ENCODE measurements around the gene EIF4B.

Gene EIF4B

GRCh38 chr12:53069621-53070410 lies 63.6 kb downstream of the EIF4B start:
- DNase-seq (ENCODE audit: low read depth, low spot score), result no peak

GRCh38 chr12:53070877-53071492 lies 64.7 kb downstream of the EIF4B start:
- no peak for DNase-seq (ENCODE audit: low read depth, low spot score)

- no peak for DNase-seq (ENCODE audit: low read depth, low spot score)
Observed at GRCh38 chr12:53071591-53072551, 65.6 kb downstream of the EIF4B start.

GRCh38 chr12:53073881-53074280 lies 67.6 kb downstream of the EIF4B start:
- no peak for DNase-seq (ENCODE audit: low read depth, low spot score)

- DNase-seq (ENCODE audit: low read depth, low spot score), result no peak
Observed at GRCh38 chr12:53074283-53074998, 68.2 kb downstream of the EIF4B start.

- DNase-seq (ENCODE audit: low read depth, low spot score), result no peak
Observed at GRCh38 chr12:53074999-53075370, 68.7 kb downstream of the EIF4B start.

GRCh38 chr12:53076461-53076860 lies 70.2 kb downstream of the EIF4B start:
- no peak for DNase-seq (ENCODE audit: low read depth, low spot score)

GRCh38 chr12:53077030-53077429 lies 70.8 kb downstream of the EIF4B start:
- DNase-seq (ENCODE audit: low read depth, low spot score), result no peak

GRCh38 chr12:53078425-53079225 lies 72.4 kb downstream of the EIF4B start:
- no peak for DNase-seq (ENCODE audit: low read depth, low spot score)

- peak; percentile 93 for DNase-seq (ENCODE audit: low read depth, low spot score)
Observed at GRCh38 chr12:53079226-53080117, 73.2 kb downstream of the EIF4B start, which contains the start of gene SPRYD3. TSS of gene SPRYD3 (minus strand) at chr12:53079390. CDS start at chr12:53079333, 57 bp downstream.

GRCh38 chr12:53082637-53083175 lies 76.5 kb downstream of the EIF4B start:
- DNase-seq (ENCODE audit: low read depth, low spot score), result no peak

- no peak for DNase-seq (ENCODE audit: low read depth, low spot score)
Observed at GRCh38 chr12:53086361-53086760, 80.1 kb downstream of the EIF4B start.

GRCh38 chr12:53090105-53090504 lies 83.8 kb downstream of the EIF4B start:
- DNase-seq (ENCODE audit: low read depth, low spot score), result no peak

GRCh38 chr12:53090554-53090953 lies 84.3 kb downstream of the EIF4B start:
- no peak for DNase-seq (ENCODE audit: low read depth, low spot score)

GRCh38 chr12:53091756-53092155 lies 85.5 kb downstream of the EIF4B start:
- DNase-seq (ENCODE audit: low read depth, low spot score), result no peak
